Neuronal stem cell (in vitro differentiated cells): ENCODE results near the gene ATG16L2.
"Not testable (repeated sequence)": the region's sequence is repeated elsewhere in the genome, so short reads cannot be mapped to it uniquely, and the experiment has no call there.

ENCODE experiments used
- DNase-seq: peaks from one replicate; pipeline ENCODE4 v3.0.0-alpha.2; 2013; ENCODE audit warnings: low spot score
- H2AFZ ChIP-seq: one replicate; pipeline ENCODE4 v1.6.1; 2013; ENCODE audit warnings: mild to moderate bottlenecking, low read length, inconsistent platforms
- H2AK5ac ChIP-seq: 2 replicates; pipeline ENCODE4 v1.6.1; 2013; ENCODE audit warnings: low read depth, mild to moderate bottlenecking, inconsistent platforms, low read length, moderate library complexity, mixed read lengths
- H2BK120ac ChIP-seq: 2 replicates; pipeline ENCODE4 v1.6.1; 2013; ENCODE audit warnings: low read depth, mild to moderate bottlenecking, inconsistent platforms, low read length, moderate library complexity, mixed read lengths
- H2BK12ac ChIP-seq: one replicate; pipeline ENCODE4 v1.6.1; 2013; ENCODE audit warnings: low read length, inconsistent platforms
- H2BK15ac ChIP-seq: 2 replicates; pipeline ENCODE4 v1.6.1; 2013; ENCODE audit warnings: mild to moderate bottlenecking, low read length, inconsistent platforms, mixed read lengths
- H2BK5ac ChIP-seq: one replicate; pipeline ENCODE4 v1.6.1; 2013; ENCODE audit warnings: inconsistent platforms, mild to moderate bottlenecking, low read length, moderate library complexity
- H3K14ac ChIP-seq: one replicate; pipeline ENCODE4 v1.6.1; 2013; ENCODE audit warnings: low read length, inconsistent platforms
- H3K18ac ChIP-seq: 2 replicates; pipeline ENCODE4 v1.6.1; 2013; ENCODE audit warnings: low read length, inconsistent platforms
- H3K23ac ChIP-seq: 2 replicates; pipeline ENCODE4 v1.6.1; 2013; ENCODE audit warnings: low read depth, mild to moderate bottlenecking, mixed read lengths, low read length, inconsistent platforms; ENCODE audit not compliant: poor library complexity
- H3K27ac ChIP-seq: replicated peaks from 3 replicates; pipeline ENCODE4 v1.5.1; 2013; ENCODE audit warnings: low read length, inconsistent platforms
- H3K27me3 ChIP-seq, 3 experiments: 2 replicates each; pipeline ENCODE4 v1.6.1; 2013; ENCODE audit warnings: low read length in 3 of 3, mild to moderate bottlenecking in 2 of 3, inconsistent platforms in 1 of 3, low read depth in 1 of 3, mixed read lengths in 1 of 3, moderate library complexity in 1 of 3; ENCODE audit not compliant: control insufficient read depth in 3 of 3, insufficient read depth in 3 of 3
- H3K36me3 ChIP-seq, 2 donors: replicated peaks in 1 of 2; 2 replicates each; pipeline ENCODE4 v1.6.1; 2013; ENCODE audit warnings: low read length in 2 of 2; ENCODE audit not compliant: control insufficient read depth in 2 of 2, insufficient read depth in 2 of 2
- H3K4ac ChIP-seq: 2 replicates; pipeline ENCODE4 v1.6.1; 2013; ENCODE audit warnings: inconsistent platforms, mild to moderate bottlenecking, low read length, moderate library complexity
- H3K4me1 ChIP-seq, 2 donors: 1 replicate in 1 of 2; 2 replicates in 1 of 2; pipeline ENCODE4 v1.6.1; 2013; ENCODE audit warnings: low read length in 2 of 2, low read depth in 1 of 2; ENCODE audit not compliant: control insufficient read depth in 2 of 2, insufficient read depth in 1 of 2
- H3K4me2 ChIP-seq: one replicate; pipeline ENCODE4 v1.6.1; 2013; ENCODE audit warnings: mild to moderate bottlenecking, low read length, inconsistent platforms; ENCODE audit not compliant: insufficient read depth, poor library complexity, severe bottlenecking
- H3K4me3 ChIP-seq, 2 donors: 2 replicates each; pipeline ENCODE4 v1.5.1; 2013; ENCODE audit warnings: low read length in 2 of 2, mild to moderate bottlenecking in 2 of 2, inconsistent platforms in 1 of 2, moderate library complexity in 1 of 2
- H3K79me1 ChIP-seq: one replicate; pipeline ENCODE4 v1.6.1; 2013; ENCODE audit warnings: low read depth, mild to moderate bottlenecking, inconsistent platforms, low read length, moderate library complexity
- H3K9ac ChIP-seq: one replicate; pipeline ENCODE4 v1.6.1; 2013; ENCODE audit warnings: mild to moderate bottlenecking, low read depth, low read length, inconsistent platforms; ENCODE audit not compliant: poor library complexity
- H3K9me3 ChIP-seq, 2 donors: replicated peaks in 1 of 2; 2 replicates each; pipeline versions ENCODE3 to v1.6.1; 2013; ENCODE audit warnings: low read length in 2 of 2, mild to moderate bottlenecking in 2 of 2, inconsistent platforms in 1 of 2, low read depth in 1 of 2, mixed read lengths in 1 of 2, moderate library complexity in 1 of 2; ENCODE audit not compliant: control insufficient read depth in 2 of 2, insufficient read depth in 1 of 2
- H4K8ac ChIP-seq: one replicate; pipeline ENCODE4 v1.6.1; 2013; ENCODE audit warnings: low read depth, mild to moderate bottlenecking, inconsistent platforms, low read length, moderate library complexity
- H4K91ac ChIP-seq: one replicate; pipeline ENCODE4 v1.6.1; 2013; ENCODE audit warnings: low read length, low read depth, mild to moderate bottlenecking, inconsistent platforms; ENCODE audit not compliant: poor library complexity
- WGBS, 2 donors: extraction: QIAGEN DNeasy Blood & Tissue Kit; methylation state at CpG; one replicate each; pipeline ENCODE4 v1.1.7; 2013; ENCODE audit warnings: missing lambda C conversion rate in 2 of 2, mixed read lengths in 1 of 2; ENCODE audit not compliant: insufficient read length in 2 of 2, insufficient replicate concordance in 1 of 2; ENCODE audit errors: extremely low coverage in 2 of 2; 5-methylcytosine and 5-hydroxymethylcytosine counted together

Gene ATG16L2

DNA sequence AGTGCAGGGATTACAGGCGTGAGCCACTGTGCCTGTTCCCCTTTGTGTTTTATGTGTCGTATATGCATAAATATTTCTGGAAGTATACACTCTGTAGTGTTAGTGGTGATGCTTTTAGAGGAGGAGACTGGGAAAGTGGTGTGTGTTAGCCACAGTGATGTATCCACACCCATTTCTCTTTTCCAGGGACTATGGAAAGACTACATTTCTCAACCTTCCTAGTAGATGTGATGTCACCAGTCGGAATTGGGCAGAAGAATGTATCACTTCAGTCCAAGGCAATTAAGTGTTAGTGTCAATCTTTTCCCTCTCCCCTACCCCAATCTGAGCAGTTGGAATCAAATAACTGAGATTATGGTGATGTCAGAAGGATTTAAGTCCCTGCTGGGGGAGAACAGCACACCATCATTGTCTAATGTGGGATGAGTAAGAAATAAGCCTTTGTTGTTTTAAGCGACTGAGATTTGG, 5.8 kb upstream of the ATG16L2 start:
- Histone ChIP-seq H2AK5ac (no peak overlapping the region), H2BK120ac (no peak overlapping the region), H3K18ac (no peak overlapping the region), H3K79me1 (peaks cover 4% of the 10 kb centered on the region), H3K4me2 (no peak overlapping the region), H3K27me3 (no peaks in the 10 kb centered on the region), H3K9me3 (no peaks in the 10 kb centered on the region), H3K4me3 (no peak overlapping the region), H2BK15ac (no peak overlapping the region), H3K14ac (no peak overlapping the region), H2BK12ac (no peak overlapping the region), H2BK5ac (no peak overlapping the region), H2AFZ (no peak overlapping the region), H3K4ac (no peak overlapping the region), H3K27ac (no peak overlapping the region), H4K91ac (no peak overlapping the region), H3K9ac (no peak overlapping the region), H4K8ac (no peak overlapping the region), H3K4me1 (peaks cover 6% of the 10 kb centered on the region in 2 donors), H3K36me3 (peaks cover 2 to 15% of the 10 kb centered on the region in 2 donors), H3K23ac (no peak overlapping the region)
- DNase-seq, result no peak
- no CpG with 5 or more reads among the region's 4 CpGs for WGBS, 2 donors

DNA sequence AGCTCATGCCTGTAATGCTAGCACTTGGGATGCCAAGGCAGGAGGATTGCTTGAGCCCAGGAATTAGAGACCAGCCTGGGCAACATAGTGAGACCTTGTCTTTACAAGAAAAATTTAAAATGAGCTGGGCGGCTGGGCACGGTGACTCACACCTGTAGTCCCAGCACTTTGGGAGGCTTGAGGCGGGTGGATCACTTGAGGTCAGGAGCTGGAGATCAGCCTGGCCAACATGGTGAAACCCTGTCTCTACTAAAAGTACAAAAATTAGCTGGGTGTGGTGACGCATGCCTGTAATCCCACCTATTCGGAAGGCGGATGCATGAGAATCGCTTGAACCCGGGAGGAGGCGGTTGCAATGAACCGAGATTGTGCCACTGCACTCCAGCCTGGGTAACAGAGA, 2.5 kb upstream of the ATG16L2 start:
- not testable (repeated sequence) for H4K8ac ChIP-seq, H3K4ac ChIP-seq, H2AFZ ChIP-seq, H3K14ac ChIP-seq, H3K27me3 ChIP-seq, H2BK120ac ChIP-seq, H3K18ac ChIP-seq, H3K23ac ChIP-seq, H3K9ac ChIP-seq, H2BK12ac ChIP-seq, DNase-seq, H3K4me2 ChIP-seq, H2BK5ac ChIP-seq, H3K4me3 ChIP-seq, H3K27ac ChIP-seq, H3K79me1 ChIP-seq, H4K91ac ChIP-seq, H3K9me3 ChIP-seq, H2AK5ac ChIP-seq, H2BK15ac ChIP-seq
- Histone ChIP-seq H3K36me3 (peaks cover 0 to 15% of the 10 kb centered on the region in 2 donors), H3K4me1 (peaks cover 9 to 14% of the 10 kb centered on the region in 2 donors)
- WGBS, 2 donors, result no CpG with 5 or more reads among the region's 10 CpGs

DNA sequence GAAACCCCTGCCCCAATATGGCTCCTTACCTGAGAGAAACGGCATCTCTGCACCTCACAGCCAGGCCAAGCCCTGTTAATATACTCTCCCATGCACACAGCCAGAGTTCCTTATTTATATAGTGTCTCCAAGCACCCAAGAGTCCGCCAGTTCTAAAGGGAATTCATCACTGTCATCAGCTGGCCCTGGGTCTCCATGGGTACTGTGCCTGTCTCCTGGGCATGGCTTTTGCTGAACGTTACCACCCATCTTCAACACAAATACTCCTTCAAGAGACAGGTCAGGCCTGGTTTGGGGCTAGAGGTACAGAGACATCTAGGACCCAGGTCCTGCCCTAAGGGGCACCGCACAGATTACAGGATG, 1.6 kb upstream of the ATG16L2 start:
- H3K23ac ChIP-seq, result no peak overlapping the region
- H3K4me2 ChIP-seq, result no peak overlapping the region
- H4K91ac ChIP-seq, result no peak overlapping the region
- no peak overlapping the region for H2BK15ac ChIP-seq
- H2BK5ac ChIP-seq, result no peak overlapping the region
- no peaks in the 10 kb centered on the region for H3K27me3 ChIP-seq
- peak overlapping the region in 1 of 2 donors; percentile 98 for H3K4me3 ChIP-seq
- H3K36me3 ChIP-seq, result peaks cover 0 to 15% of the 10 kb centered on the region in 2 donors
- H3K9ac ChIP-seq, result no peak overlapping the region
- H2AK5ac ChIP-seq, result peak overlapping the region; percentile 49
- no peak overlapping the region for H3K4ac ChIP-seq
- H3K9me3 ChIP-seq, result no peaks in the 10 kb centered on the region
- H3K27ac ChIP-seq, result no peak overlapping the region
- no peak overlapping the region for H2BK12ac ChIP-seq
- no peak overlapping the region for H3K14ac ChIP-seq
- no peak overlapping the region for H2AFZ ChIP-seq
- H2BK120ac ChIP-seq, result no peak overlapping the region
- DNase-seq, result no peak
- H3K4me1 ChIP-seq, result peaks cover 9 to 14% of the 10 kb centered on the region in 2 donors
- H3K18ac ChIP-seq, result no peak overlapping the region
- H4K8ac ChIP-seq, result no peak overlapping the region
- H3K79me1 ChIP-seq, result peaks cover 4% of the 10 kb centered on the region
- no CpG with 5 or more reads among the region's 4 CpGs for WGBS, 2 donors

DNA sequence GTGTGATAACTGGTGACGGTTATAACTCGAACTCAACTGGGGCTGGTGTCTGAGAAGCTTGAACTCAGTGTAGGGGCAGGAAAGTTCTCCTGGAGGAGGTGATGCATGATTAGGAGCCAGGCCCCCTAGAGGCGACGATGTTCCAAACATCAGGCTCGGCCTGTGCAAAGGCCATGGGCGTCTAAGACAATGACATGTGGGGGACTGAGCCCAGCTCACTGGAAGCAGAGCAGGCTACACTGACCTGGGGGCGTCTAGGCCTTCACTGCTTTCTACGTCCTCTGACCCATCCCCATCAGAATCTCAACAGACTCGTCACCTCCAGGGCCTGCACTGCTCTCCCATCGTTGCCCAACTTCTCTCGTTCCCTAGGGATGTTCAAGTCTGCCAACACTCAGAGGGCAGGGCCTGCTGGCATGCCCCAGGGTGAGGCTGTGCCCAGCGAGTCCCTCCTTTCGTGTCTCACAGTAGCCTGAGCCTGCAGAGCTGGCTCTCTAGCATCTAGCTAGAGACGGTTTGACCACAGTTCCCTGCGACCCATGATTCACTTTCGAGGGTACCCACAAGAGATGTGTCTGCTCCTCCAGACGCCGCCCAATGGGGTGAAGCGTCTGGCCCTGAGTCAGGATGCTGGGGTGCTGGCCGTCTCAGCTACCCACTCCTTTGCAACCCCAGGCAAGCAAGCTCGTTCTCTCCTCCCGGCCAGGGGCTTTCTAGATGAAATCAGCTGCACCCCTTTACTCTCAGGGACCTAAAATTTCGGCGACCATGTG, 1.1 kb upstream of the ATG16L2 start:
- H2BK5ac ChIP-seq, result peak overlapping the region; percentile 83
- H3K4me2 ChIP-seq, result peak overlapping the region; percentile 99
- no peaks in the 10 kb centered on the region for H3K27me3 ChIP-seq
- H2BK15ac ChIP-seq, result peak overlapping the region; percentile 76
- no peaks in the 10 kb centered on the region for H3K9me3 ChIP-seq
- peak overlapping the region; percentile 100 for H2AFZ ChIP-seq
- H4K8ac ChIP-seq, result no peak overlapping the region
- H3K36me3 ChIP-seq, result peaks cover under 1 to 19% of the 10 kb centered on the region in 2 donors
- H2BK12ac ChIP-seq, result no peak overlapping the region
- H3K27ac ChIP-seq, result no peak overlapping the region
- H3K9ac ChIP-seq, result peak overlapping the region; percentile 94
- H3K4ac ChIP-seq, result no peak overlapping the region
- no CpG with 5 or more reads among the region's 24 CpGs for WGBS, 2 donors
- peak overlapping the region; percentile 82 for H2BK120ac ChIP-seq
- peak overlapping the region; percentile 12 for H3K23ac ChIP-seq
- H3K18ac ChIP-seq, result peak overlapping the region; percentile 89
- peaks cover 4% of the 10 kb centered on the region for H3K79me1 ChIP-seq
- no peak overlapping the region for H4K91ac ChIP-seq
- no peak for DNase-seq
- H2AK5ac ChIP-seq, result peak overlapping the region; percentile 49
- no peak overlapping the region for H3K14ac ChIP-seq
- H3K4me1 ChIP-seq, result peaks cover 9 to 14% of the 10 kb centered on the region in 2 donors
- H3K4me3 ChIP-seq, result peak overlapping the region; percentile 79 to 98
